SU-DHL-6 (cell line): ENCODE measurements around the gene LDB2.

Source experiments
- CTCF ChIP-seq: fragments of 200-600 bp; sonication (generic); IDR thresholded peaks from one replicate; pipeline ENCODE4 v1.5.1; 2017; ENCODE audit warnings: antibody characterized with exemption, mild to moderate bottlenecking, low read length, moderate library complexity; ENCODE audit not compliant: insufficient read depth, poor library complexity, severe bottlenecking
- EZH2phosphoT487 ChIP-seq: fragments of 200-600 bp; sonication (generic), shearing (Covaris generic); conservative IDR thresholded peaks from 2 replicates; pipeline ENCODE4 v1.6.1; 2018; ENCODE audit warnings: mild to moderate bottlenecking, antibody characterized with exemption, low read length, moderate library complexity, mixed read lengths

GRCh38 chr4:16864199-16864598 is 34.2 kb downstream of the LDB2 start:
- TF ChIP-seq CTCF (no peak), EZH2phosphoT487 (no peak)
